ENCODE results near the gene IFNAR1. TPM values are rescaled to one million over a fixed set of nuclear protein-coding genes. Genes with fewer than 3 reads are reported as not detected.
A peak's percentile ranks its signal among the peaks of the same experiment; 100 is the strongest.

The IFNAR1 gene
- total RNA-seq, 4 donors from 2014 or later, result 17.0 to 19.4 (median 19.0) TPM

DNA sequence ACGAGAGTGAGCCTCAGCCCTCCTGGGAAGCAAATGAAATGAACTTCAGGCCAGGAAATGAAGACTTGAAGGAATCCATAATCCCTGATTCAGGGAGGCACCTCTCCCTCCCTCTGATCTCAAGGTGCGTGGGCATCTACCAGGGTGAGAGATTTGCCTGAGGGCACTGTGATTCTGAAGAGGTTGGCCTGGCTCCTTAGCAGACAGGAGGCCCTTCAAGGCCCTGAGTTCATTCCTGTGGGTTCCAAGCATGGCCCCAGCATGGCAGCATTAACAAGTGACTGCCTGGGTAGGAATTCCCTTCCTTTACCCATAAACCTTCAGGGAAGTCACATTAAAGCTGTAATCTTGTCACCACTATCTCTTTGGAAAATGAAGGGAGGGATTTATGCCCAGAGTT lies 48.7 kb downstream of the IFNAR1 start:
- 55 to 60% methylated on average over 2 of the region's 2 CpGs for WGBS, 2 donors
- no peak for TF ChIP-seq POLR2A (IDR thresholded peaks at IDR 0.05)
- TF ChIP-seq CTCF (IDR thresholded peaks at IDR 0.05), result no peak
- intact Hi-C loops (cut with DNase I; ENCODE audit: low total_unique reads), result no loop called here
- peak in 1 of 2 donors; percentile 63 for DNase-seq (ENCODE audit: low spot score in 2 of 2)
- no peak overlapping the region for H3K4me3 ChIP-seq (ENCODE audit: low read depth, poor library complexity, severe bottlenecking)

DNA sequence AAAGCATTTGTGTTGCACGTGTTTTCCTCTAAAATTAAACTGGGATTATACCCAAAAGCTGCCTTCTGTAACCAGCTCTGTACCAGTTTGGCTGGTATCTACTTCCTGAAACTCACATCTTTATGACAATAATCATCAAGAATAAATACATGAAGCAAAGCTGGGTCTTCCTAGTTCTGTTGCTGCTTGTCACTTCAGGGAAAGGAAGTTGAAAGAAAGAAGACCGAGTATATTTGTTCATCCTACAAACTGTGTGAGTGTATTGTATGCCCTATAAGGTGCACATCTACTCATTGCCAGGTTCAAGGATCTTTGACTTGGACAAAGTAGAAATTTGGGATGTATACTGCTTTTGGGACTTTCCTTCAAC lies 49.3 kb downstream of the IFNAR1 start:
- no peak for DNase-seq (ENCODE audit: low spot score in 2 of 2)
- no peak overlapping the region for H3K4me3 ChIP-seq (ENCODE audit: low read depth, poor library complexity, severe bottlenecking)
- intact Hi-C loops (cut with DNase I; ENCODE audit: low total_unique reads), result no loop called here
- TF ChIP-seq CTCF (IDR thresholded peaks at IDR 0.05) (no peak), POLR2A (IDR thresholded peaks at IDR 0.05) (no peak)
- 40 to 49% methylated on average over 2 of the region's 2 CpGs for WGBS, 2 donors

GRCh38 chr21:33374450-33375096 lies 49.8 kb downstream of the IFNAR1 start:
- H3K4me3 ChIP-seq (ENCODE audit: low read depth, poor library complexity, severe bottlenecking), result no peak overlapping the region
- WGBS, 2 donors, result 19 to 23% methylated on average over 4 of the region's 4 CpGs
- TF ChIP-seq POLR2A (IDR thresholded peaks at IDR 0.05) (no peak), CTCF (IDR thresholded peaks at IDR 0.05) (no peak)
- peak in 1 of 2 donors; percentile 77 for DNase-seq (ENCODE audit: low spot score in 2 of 2)
- intact Hi-C loops (cut with DNase I; ENCODE audit: low total_unique reads), result no loop called here

DNA sequence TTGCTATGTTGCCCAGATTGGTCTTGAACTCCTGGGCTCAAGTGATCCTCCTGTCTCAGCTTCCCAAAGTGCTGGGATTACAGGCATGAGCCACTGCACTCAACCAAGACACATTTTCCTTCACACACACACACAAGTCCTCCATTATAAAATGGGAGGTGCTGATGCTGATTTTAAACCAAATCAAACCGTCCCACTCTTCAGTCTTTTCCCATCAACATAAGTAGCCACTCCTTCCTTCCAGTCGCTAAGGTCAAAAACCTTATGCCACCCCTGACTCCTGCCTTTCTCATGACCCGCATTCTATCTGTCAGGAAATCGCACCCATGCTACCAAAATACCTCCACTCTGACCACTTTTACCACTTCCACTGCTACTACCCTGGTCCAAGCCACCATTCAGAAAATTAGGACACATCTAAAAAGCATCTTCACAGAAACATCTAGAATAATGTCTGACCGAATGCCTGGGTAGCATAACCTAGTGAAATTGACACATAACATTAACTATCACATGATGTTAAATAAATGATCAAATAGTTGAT lies 50.4 kb downstream of the IFNAR1 start:
- TF ChIP-seq POLR2A (IDR thresholded peaks at IDR 0.05) (no peak), CTCF (IDR thresholded peaks at IDR 0.05) (no peak)
- WGBS, 2 donors, result 64 to 77% methylated on average over 5 of the region's 5 CpGs
- DNase-seq (ENCODE audit: low spot score in 2 of 2), result peak in 1 of 2 donors; percentile 34
- H3K4me3 ChIP-seq (ENCODE audit: low read depth, poor library complexity, severe bottlenecking), result no peak overlapping the region
- intact Hi-C loops (cut with DNase I; ENCODE audit: low total_unique reads), result no loop called here

DNA sequence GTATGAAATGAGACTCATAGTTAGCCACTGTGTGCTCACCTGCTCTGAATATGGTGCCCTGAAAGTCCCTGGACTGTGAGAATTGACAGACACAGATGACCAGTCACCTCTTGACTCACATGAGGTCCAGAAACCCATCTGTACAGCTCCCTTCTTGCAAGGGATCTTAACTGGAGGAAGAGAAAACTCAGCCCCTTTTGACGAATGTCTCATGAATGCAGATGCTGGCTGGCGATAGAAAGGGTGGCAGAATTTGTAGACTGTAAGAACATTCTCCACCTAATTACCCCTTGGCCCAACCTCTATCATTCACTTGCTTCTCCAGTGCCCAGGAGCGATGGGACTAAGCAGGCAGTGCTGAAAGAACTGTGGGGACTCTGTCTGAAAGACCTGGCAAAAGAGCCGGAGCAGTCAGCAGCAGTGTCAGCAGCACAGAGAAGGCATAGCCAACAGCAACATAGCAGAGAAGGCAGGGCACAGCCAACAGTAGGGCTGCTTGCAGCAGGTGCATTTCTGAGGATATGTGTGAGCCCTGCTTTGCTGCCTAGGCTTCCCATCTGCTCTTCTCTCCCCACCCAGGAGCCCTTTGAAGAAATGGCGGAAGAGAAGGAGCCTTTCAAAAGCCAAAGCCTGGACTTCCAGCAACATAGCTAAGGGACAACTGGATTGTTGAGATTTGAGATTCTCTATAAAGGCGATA lies 52.6 kb downstream of the IFNAR1 start:
- TF ChIP-seq POLR2A (IDR thresholded peaks at IDR 0.05) (no peak), CTCF (IDR thresholded peaks at IDR 0.05) (no peak)
- intact Hi-C loops (cut with DNase I; ENCODE audit: low total_unique reads), result no loop called here
- DNase-seq (ENCODE audit: low spot score in 2 of 2), result no peak

More for the DNA sequence above, 52.6 kb downstream of the IFNAR1 start:
- 85 to 86% methylated on average over 6 of the region's 6 CpGs for whole genome bisulfite sequencing, 2 donors
- no peak overlapping the region for H3K4me3 ChIP-seq (ENCODE audit: low read depth, poor library complexity, severe bottlenecking)
